Tibial nerve (tissue), 4 donors: ENCODE results near the gene LTBP1. TPM values are rescaled to one million over a fixed set of nuclear protein-coding genes. Genes with fewer than 3 reads are reported as not detected.

Experiments used
- DNase-seq, 2 donors: peaks; one replicate each; pipeline ENCODE4 v3.0.0-alpha.2; 2019; ENCODE audit warnings: low spot score in 2 of 2
- H3K27ac ChIP-seq, 4 donors: fragments of 200-600 bp; sonication (generic) in 3 of 4; one replicate each; pipeline ENCODE4 v1.5.1; 2017 to 2019; ENCODE audit warnings: mild to moderate bottlenecking in 1 of 4
- H3K27me3 ChIP-seq, 2 donors: fragments of 200-600 bp; sonication (generic) in 1 of 2; one replicate each; pipeline versions ENCODE4 v1.5.1 to v1.6.0; 2017 to 2019
- H3K36me3 ChIP-seq, 3 donors: fragments of 200-600 bp; sonication (generic); one replicate each; pipeline ENCODE4 v1.5.1; 2018 to 2019
- H3K4me1 ChIP-seq, 4 donors: fragments of 200-600 bp; sonication (generic) in 3 of 4; one replicate each; pipeline ENCODE4 v1.5.1; 2017 to 2019
- H3K4me3 ChIP-seq, 4 donors: fragments of 200-600 bp; sonication (generic) in 3 of 4; one replicate each; pipeline ENCODE4 v1.5.1; 2017 to 2019; ENCODE audit warnings: mild to moderate bottlenecking in 1 of 4, moderate library complexity in 1 of 4
- H3K9me3 ChIP-seq, 4 donors: fragments of 200-600 bp; sonication (generic) in 3 of 4; one replicate each; pipeline ENCODE4 v1.5.1; 2017 to 2019
- EP300 ChIP-seq, 2 donors: sonication (generic); formaldehyde crosslinking; IDR thresholded peaks; one replicate each; pipeline ENCODE4 v1.6.1; 2017; ENCODE audit warnings: antibody characterized with exemption in 2 of 2, mild to moderate bottlenecking in 1 of 2
- POLR2A ChIP-seq, 2 donors: fragments of 450-650 bp; IDR thresholded peaks; one replicate each; pipeline ENCODE4 v1.6.1; 2017; ENCODE audit warnings: antibody characterized with exemption in 2 of 2, mild to moderate bottlenecking in 2 of 2, moderate library complexity in 2 of 2
- WGBS, 2 donors: methylation state at CpG; one replicate each; pipeline ENCODE4 v1.1.5; 2018; 5-methylcytosine and 5-hydroxymethylcytosine counted together
- total RNA-seq, 4 donors: library from RNA; depleted of rRNA; stranded (reverse); fragments of >200 nt; gene quantifications; one replicate each; pipeline ENCODE4 v1.1.0, GENCODE V29; 2016
- TF ChIP-seq, protein P1 (sequence below), 5 experiments: fragments of 200-600 bp in 3 of 5; fragments of 450-650 bp in 2 of 5; sonication (generic) in 3 of 5; IDR thresholded peaks; one replicate each; pipeline ENCODE4 v1.5.1; 2016 to 2019; ENCODE audit warnings: antibody characterized with exemption in 5 of 5, mild to moderate bottlenecking in 3 of 5, moderate library complexity in 2 of 5

Gene LTBP1
- total RNA-seq, 4 donors from 2014 or later = 29.4 to 89.8 (median 50.6) TPM

GRCh38 chr2:32902986-32903385, 43.8 kb upstream of the LTBP1 start:
- Histone ChIP-seq H3K36me3 (no peaks in the 10 kb centered on the region), H3K4me3 (no peak overlapping the region), H3K27ac (no peak overlapping the region), H3K4me1 (no peaks in the 10 kb centered on the region), H3K27me3 (no peaks in the 10 kb centered on the region), H3K9me3 (no peaks in the 10 kb centered on the region)
- no peak for TF ChIP-seq POLR2A (IDR thresholded peaks at IDR 0.05)
- TF ChIP-seq, protein P1, sequence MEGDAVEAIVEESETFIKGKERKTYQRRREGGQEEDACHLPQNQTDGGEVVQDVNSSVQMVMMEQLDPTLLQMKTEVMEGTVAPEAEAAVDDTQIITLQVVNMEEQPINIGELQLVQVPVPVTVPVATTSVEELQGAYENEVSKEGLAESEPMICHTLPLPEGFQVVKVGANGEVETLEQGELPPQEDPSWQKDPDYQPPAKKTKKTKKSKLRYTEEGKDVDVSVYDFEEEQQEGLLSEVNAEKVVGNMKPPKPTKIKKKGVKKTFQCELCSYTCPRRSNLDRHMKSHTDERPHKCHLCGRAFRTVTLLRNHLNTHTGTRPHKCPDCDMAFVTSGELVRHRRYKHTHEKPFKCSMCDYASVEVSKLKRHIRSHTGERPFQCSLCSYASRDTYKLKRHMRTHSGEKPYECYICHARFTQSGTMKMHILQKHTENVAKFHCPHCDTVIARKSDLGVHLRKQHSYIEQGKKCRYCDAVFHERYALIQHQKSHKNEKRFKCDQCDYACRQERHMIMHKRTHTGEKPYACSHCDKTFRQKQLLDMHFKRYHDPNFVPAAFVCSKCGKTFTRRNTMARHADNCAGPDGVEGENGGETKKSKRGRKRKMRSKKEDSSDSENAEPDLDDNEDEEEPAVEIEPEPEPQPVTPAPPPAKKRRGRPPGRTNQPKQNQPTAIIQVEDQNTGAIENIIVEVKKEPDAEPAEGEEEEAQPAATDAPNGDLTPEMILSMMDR (IDR thresholded peaks at IDR 0.05) = no peak
- no peak for TF ChIP-seq EP300 (IDR thresholded peaks at IDR 0.05)
- no peak for DNase-seq
- 27 to 29% methylated on average over 4 of the region's 4 CpGs for whole genome bisulfite sequencing, 2 donors

GRCh38 chr2:32904074-32904473, 42.7 kb upstream of the LTBP1 start:
- no peaks in the 10 kb centered on the region for H3K27me3 ChIP-seq
- WGBS, 2 donors = 90 to 94% methylated on average over 3 of the region's 3 CpGs
- TF ChIP-seq, protein P1 (IDR thresholded peaks at IDR 0.05) = no peak
- TF ChIP-seq EP300 (IDR thresholded peaks at IDR 0.05) (no peak), POLR2A (IDR thresholded peaks at IDR 0.05) (no peak)
- no peaks in the 10 kb centered on the region for H3K36me3 ChIP-seq
- H3K27ac ChIP-seq = no peak overlapping the region
- DNase-seq = no peak
- no peaks in the 10 kb centered on the region for H3K4me1 ChIP-seq
- no peak overlapping the region for H3K4me3 ChIP-seq
- no peaks in the 10 kb centered on the region for H3K9me3 ChIP-seq

DNA sequence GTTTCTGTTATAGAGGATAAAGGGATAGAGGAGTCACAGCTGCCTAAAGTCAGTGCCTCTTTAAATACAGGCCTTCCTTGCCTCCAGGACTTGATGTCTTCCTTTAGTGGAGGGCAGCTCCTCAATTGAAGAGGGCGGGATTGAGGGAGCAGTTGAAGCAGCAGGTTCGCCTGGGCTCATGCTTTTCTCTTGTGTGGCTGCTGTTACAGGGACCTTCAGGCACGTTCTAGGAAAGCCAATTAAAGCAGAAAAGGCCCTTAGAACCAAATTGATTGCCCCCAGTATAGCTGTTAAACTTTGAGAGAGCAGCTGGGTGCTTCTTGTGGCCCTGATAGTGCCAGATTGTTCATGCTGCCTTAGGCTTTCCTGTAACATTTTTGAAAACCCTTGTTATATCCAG, 42.0 kb upstream of the LTBP1 start:
- no peak overlapping the region for H3K27ac ChIP-seq
- no peaks in the 10 kb centered on the region for H3K27me3 ChIP-seq
- H3K4me1 ChIP-seq = no peaks in the 10 kb centered on the region
- no peak overlapping the region for H3K4me3 ChIP-seq
- H3K36me3 ChIP-seq = no peaks in the 10 kb centered on the region
- no peak for DNase-seq
- no peak for TF ChIP-seq POLR2A (IDR thresholded peaks at IDR 0.05)
- TF ChIP-seq EP300 (IDR thresholded peaks at IDR 0.05) = no peak
- TF ChIP-seq, protein P1 (IDR thresholded peaks at IDR 0.05) = no peak
- H3K9me3 ChIP-seq = no peaks in the 10 kb centered on the region
- WGBS, 2 donors = 53 to 60% methylated on average over 3 of the region's 3 CpGs

- WGBS, 2 donors = 47 to 53% methylated on average over 3 of the region's 3 CpGs
- TF ChIP-seq, protein P1 (IDR thresholded peaks at IDR 0.05) = no peak
- TF ChIP-seq POLR2A (IDR thresholded peaks at IDR 0.05) (no peak), EP300 (IDR thresholded peaks at IDR 0.05) (no peak)
- H3K4me3 ChIP-seq = no peak overlapping the region
- no peaks in the 10 kb centered on the region for H3K27me3 ChIP-seq
- no peak overlapping the region for H3K27ac ChIP-seq
- no peaks in the 10 kb centered on the region for H3K9me3 ChIP-seq
- no peak for DNase-seq
- no peaks in the 10 kb centered on the region for H3K36me3 ChIP-seq
- H3K4me1 ChIP-seq = no peaks in the 10 kb centered on the region
Measured at GRCh38 chr2:32905270-32905669, 41.5 kb upstream of the LTBP1 start.

GRCh38 chr2:32910883-32911598, 35.7 kb upstream of the LTBP1 start:
- Histone ChIP-seq H3K4me1 (no peaks in the 10 kb centered on the region), H3K27ac (no peak overlapping the region), H3K27me3 (no peaks in the 10 kb centered on the region), H3K9me3 (no peaks in the 10 kb centered on the region), H3K36me3 (no peaks in the 10 kb centered on the region), H3K4me3 (no peak overlapping the region)
- TF ChIP-seq EP300 (IDR thresholded peaks at IDR 0.05) = no peak
- no peak for TF ChIP-seq POLR2A (IDR thresholded peaks at IDR 0.05)
- TF ChIP-seq, protein P1 (IDR thresholded peaks at IDR 0.05) = no peak
- 89% methylated on average over 8 of the region's 8 CpGs for WGBS, 2 donors
- DNase-seq = no peak
